LNCaP clone FGC (cell line): ENCODE measurements around the gene KLHL11.

Experiments used
- DNase-seq: peaks from one replicate; pipeline ENCODE4 v3.0.0-alpha.2; 2011; ENCODE audit warnings: low read depth
- H3K4me3 ChIP-seq: 2 replicates; pipeline ENCODE4 v1.5.1; 2011; ENCODE audit warnings: mild to moderate bottlenecking, low read depth, low read length, control low read depth
- TF ChIP-seq, protein P1 (sequence below): IDR thresholded peaks from 2 replicates; pipeline ENCODE4 v1.5.1; 2012; ENCODE audit warnings: mild to moderate bottlenecking; ENCODE audit not compliant: control insufficient read depth, insufficient read depth; ENCODE audit errors: extremely low read depth

Gene KLHL11, protein sequence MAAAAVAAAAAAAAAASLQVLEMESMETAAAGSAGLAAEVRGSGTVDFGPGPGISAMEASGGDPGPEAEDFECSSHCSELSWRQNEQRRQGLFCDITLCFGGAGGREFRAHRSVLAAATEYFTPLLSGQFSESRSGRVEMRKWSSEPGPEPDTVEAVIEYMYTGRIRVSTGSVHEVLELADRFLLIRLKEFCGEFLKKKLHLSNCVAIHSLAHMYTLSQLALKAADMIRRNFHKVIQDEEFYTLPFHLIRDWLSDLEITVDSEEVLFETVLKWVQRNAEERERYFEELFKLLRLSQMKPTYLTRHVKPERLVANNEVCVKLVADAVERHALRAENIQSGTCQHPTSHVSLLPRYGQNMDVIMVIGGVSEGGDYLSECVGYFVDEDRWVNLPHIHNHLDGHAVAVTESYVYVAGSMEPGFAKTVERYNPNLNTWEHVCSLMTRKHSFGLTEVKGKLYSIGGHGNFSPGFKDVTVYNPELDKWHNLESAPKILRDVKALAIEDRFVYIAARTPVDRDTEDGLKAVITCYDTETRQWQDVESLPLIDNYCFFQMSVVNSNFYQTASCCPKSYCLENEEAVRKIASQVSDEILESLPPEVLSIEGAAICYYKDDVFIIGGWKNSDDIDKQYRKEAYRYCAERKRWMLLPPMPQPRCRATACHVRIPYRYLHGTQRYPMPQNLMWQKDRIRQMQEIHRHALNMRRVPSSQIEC

DNA sequence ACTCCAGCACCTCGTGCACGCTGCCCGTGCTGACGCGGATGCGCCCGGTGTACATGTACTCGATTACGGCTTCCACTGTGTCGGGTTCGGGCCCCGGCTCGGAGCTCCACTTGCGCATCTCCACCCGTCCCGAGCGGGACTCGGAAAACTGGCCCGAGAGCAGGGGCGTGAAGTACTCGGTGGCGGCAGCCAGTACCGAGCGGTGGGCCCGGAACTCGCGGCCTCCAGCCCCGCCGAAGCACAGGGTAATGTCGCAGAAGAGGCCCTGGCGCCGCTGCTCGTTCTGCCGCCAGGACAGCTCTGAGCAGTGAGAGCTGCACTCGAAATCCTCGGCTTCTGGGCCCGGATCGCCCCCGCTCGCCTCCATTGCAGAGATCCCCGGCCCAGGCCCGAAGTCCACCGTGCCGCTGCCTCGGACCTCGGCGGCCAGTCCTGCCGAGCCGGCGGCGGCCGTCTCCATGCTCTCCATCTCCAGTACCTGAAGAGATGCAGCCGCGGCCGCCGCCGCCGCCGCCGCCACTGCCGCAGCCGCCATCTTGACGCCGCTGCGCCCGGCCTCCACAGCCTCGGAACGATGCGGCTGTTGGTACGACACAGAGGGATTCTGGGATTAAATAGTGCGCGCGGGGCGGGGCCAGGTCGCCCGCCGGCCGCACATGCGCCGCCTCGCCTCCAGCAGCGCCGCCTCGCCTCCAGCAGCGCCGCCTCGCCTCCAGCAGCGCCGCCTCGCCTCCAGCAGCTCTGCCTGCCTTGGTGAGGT, at the start of gene KLHL11:
KLHL11 (minus strand) TSS at position 588 of the 760 bp plus-strand sequence; CDS start at position 535, 53 bp downstream.
- peak within 1 kb of the TSS; percentile 89 for H3K4me3 ChIP-seq
- TF ChIP-seq, protein P1, sequence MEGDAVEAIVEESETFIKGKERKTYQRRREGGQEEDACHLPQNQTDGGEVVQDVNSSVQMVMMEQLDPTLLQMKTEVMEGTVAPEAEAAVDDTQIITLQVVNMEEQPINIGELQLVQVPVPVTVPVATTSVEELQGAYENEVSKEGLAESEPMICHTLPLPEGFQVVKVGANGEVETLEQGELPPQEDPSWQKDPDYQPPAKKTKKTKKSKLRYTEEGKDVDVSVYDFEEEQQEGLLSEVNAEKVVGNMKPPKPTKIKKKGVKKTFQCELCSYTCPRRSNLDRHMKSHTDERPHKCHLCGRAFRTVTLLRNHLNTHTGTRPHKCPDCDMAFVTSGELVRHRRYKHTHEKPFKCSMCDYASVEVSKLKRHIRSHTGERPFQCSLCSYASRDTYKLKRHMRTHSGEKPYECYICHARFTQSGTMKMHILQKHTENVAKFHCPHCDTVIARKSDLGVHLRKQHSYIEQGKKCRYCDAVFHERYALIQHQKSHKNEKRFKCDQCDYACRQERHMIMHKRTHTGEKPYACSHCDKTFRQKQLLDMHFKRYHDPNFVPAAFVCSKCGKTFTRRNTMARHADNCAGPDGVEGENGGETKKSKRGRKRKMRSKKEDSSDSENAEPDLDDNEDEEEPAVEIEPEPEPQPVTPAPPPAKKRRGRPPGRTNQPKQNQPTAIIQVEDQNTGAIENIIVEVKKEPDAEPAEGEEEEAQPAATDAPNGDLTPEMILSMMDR, result peak; percentile 18; the same call in 1 of the 2 replicates

DNA sequence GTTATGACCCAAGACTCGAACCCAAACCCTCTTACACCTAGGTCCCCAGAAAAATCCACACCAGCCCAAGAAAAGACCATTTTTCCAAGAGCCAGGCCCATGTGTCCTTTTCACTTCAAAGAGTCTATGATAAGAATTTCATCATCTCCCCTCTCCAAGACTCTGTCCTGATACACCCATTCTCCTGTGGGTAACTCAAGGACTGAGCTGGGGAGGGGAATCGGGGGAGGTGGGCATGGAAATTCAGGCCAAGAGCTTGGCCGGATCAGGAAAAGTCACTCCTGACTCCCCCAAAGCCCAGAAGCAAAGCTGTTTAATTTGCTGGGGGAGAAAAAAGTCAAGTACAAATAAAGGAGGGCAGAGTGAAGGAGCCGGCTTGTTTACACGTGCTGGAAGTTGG, 49.8 kb upstream of the KLHL11 start:
- no peak for DNase-seq
- TF ChIP-seq, protein P1, result no peak
- no peak overlapping the region for H3K4me3 ChIP-seq

More for the DNA sequence above, at the start of gene KLHL11:
- DNase-seq, result peak; percentile 43

DNA sequence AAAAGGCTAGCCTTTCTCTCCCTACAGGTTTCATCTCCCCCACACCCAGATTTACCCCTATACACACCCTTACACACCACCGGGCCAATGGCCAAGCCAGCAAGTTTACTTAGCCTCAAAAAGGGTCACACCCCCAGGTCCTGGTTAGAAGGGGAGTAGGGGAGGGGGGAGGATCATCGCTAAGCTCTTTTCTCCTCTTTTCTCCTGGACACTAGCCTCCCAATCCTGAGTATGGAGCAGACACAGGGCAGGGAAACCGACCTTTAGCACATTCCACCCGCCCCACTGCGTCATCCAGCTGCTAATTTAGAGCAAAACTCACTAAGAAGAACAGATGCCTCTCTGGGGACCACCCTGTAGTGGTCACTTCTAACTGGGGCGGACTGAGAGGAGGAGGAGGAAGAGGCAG, 49.1 kb upstream of the KLHL11 start:
- TF ChIP-seq, protein P1, result no peak
- no peak overlapping the region for H3K4me3 ChIP-seq
- DNase-seq, result no peak

DNA sequence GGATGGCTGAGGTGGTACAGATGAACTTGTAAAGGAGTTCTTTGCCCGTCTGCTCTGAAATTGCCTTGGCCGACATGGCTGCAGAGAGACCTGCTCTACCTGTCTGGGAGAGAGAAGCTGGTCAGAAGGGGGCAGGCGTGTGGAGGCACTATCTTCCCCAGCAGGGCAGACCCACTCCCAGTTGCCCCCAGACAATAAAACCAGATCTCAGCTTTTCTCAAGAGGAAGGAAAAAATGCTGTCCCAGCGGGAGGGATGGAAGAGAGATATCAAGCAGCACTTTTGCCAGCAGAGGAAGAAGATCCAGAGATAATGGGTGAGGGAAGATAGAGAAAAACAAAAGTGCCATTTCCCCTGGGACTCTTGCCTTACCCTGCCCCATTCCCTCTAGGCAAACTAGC, 48.6 kb upstream of the KLHL11 start:
- H3K4me3 ChIP-seq, result no peak overlapping the region
- no peak for DNase-seq
- TF ChIP-seq, protein P1, result 0 out of 2 replicates have a peak, but pooled peaks have one; percentile 6

DNA sequence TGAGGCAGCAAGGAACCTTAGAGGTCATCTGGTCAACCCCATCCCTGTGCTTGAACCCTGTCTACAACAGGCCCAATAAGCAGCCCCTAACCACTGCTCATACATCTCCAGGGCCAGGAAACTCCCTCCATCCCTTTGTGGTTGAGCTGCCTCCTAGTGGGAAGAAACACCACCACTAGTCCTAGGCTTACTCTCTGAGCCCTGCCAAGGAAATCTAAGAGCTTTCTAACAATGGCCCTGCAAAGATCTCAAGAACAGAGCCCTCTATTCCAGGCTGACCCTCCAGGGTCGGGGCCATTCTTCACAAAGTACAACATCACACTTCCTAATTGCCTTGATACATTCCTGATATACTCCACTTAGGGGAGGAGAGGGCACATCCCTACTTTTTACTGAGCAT, 47.7 kb upstream of the KLHL11 start:
- TF ChIP-seq, protein P1, result no peak

DNA sequence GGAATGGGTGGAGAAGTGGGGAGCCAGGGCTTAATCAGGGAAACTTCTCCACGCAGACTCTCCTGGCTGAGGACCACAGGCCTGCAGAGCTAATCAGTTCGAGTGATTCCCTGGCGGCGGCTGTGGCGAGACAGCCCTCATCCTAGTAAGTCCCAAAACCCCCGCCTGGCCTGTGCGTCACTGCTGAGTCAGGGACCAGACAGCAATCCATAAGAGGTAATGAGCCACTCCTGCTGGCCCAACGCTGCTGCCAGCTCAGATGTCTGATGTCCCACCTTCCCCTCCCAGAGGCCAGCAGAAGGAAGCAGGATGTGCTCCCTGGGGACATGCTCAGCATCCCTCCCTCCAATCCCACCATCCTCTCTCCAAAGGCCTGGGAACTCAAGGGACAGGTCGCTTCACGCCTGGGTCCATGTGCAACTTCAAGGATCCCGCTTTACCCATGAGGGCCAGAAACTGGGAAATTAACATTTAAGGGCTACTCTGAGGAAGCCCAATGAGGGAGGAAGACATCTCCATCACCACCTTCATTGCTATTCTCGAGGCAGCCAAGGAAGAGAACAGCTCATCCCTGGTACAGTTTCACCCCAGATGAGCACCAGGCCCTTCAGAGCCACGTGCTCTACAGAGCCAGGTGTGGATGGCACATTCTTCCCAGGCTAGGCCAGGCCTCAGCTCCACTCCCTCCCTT, 45.6 kb upstream of the KLHL11 start:
- no peak for DNase-seq
- no peak overlapping the region for H3K4me3 ChIP-seq
- TF ChIP-seq, protein P1, result no peak

More for the DNA sequence above, 47.7 kb upstream of the KLHL11 start:
- no peak overlapping the region for H3K4me3 ChIP-seq
- DNase-seq, result no peak
